ENCODE data around the gene CHD3.

The CHD3 gene

GRCh38 chr17:7867881-7868329, 20.7 kb upstream of the CHD3 start:
- no peaks in the 10 kb centered on the region for H3K36me3 ChIP-seq (ENCODE audit: control insufficient read depth in 2 of 2, insufficient read depth in 2 of 2, low read length in 2 of 2)
- H3K9me3 ChIP-seq (ENCODE audit: control insufficient read depth in 2 of 2, low read length in 2 of 2) = no peaks in the 10 kb centered on the region
- H3K9ac ChIP-seq (ENCODE audit: low read depth in 1 of 2, low read length in 2 of 2) = peak overlapping the region in 1 of 2 donors; percentile 5
- peaks cover 5 to 6% of the 10 kb centered on the region in 2 donors for H3K4me1 ChIP-seq (ENCODE audit: control insufficient read depth in 2 of 2, insufficient read depth in 2 of 2, low read length in 2 of 2)
- H3K27ac ChIP-seq (ENCODE audit: low read depth in 2 of 2, low read length in 2 of 2) = peak overlapping the region in 1 of 2 donors; percentile 43
- H3K27me3 ChIP-seq (ENCODE audit: control insufficient read depth in 2 of 2, insufficient read depth in 2 of 2, low read length in 2 of 2) = no peaks in the 10 kb centered on the region
- no peak overlapping the region for H3K4me3 ChIP-seq (ENCODE audit: low read length in 2 of 2)

- no peaks in the 10 kb centered on the region for H3K36me3 ChIP-seq (ENCODE audit: control insufficient read depth in 2 of 2, insufficient read depth in 2 of 2, low read length in 2 of 2)
- H3K9ac ChIP-seq (ENCODE audit: low read depth in 1 of 2, low read length in 2 of 2) = no peak overlapping the region
- no peak overlapping the region for H3K4me3 ChIP-seq (ENCODE audit: low read length in 2 of 2)
- no peaks in the 10 kb centered on the region for H3K27me3 ChIP-seq (ENCODE audit: control insufficient read depth in 2 of 2, insufficient read depth in 2 of 2, low read length in 2 of 2)
- no peak overlapping the region for H3K27ac ChIP-seq (ENCODE audit: low read depth in 2 of 2, low read length in 2 of 2)
- peaks cover 0 to 2% of the 10 kb centered on the region in 2 donors for H3K4me1 ChIP-seq (ENCODE audit: control insufficient read depth in 2 of 2, insufficient read depth in 2 of 2, low read length in 2 of 2)
- no peaks in the 10 kb centered on the region for H3K9me3 ChIP-seq (ENCODE audit: control insufficient read depth in 2 of 2, low read length in 2 of 2)
These were observed 15.5 kb upstream of the CHD3 start for GRCh38 chr17:7873051-7873450.

GRCh38 chr17:7875804-7876370, 12.7 kb upstream of the CHD3 start:
- no peaks in the 10 kb centered on the region for H3K27me3 ChIP-seq (ENCODE audit: control insufficient read depth in 2 of 2, insufficient read depth in 2 of 2, low read length in 2 of 2)
- H3K4me3 ChIP-seq (ENCODE audit: low read length in 2 of 2) = no peak overlapping the region
- peaks cover 0 to 9% of the 10 kb centered on the region in 2 donors for H3K4me1 ChIP-seq (ENCODE audit: control insufficient read depth in 2 of 2, insufficient read depth in 2 of 2, low read length in 2 of 2)
- no peak overlapping the region for H3K27ac ChIP-seq (ENCODE audit: low read depth in 2 of 2, low read length in 2 of 2)
- peaks cover 2 to 7% of the 10 kb centered on the region in 2 donors for H3K36me3 ChIP-seq (ENCODE audit: control insufficient read depth in 2 of 2, insufficient read depth in 2 of 2, low read length in 2 of 2)
- H3K9me3 ChIP-seq (ENCODE audit: control insufficient read depth in 2 of 2, low read length in 2 of 2) = no peaks in the 10 kb centered on the region
- no peak overlapping the region for H3K9ac ChIP-seq (ENCODE audit: low read depth in 1 of 2, low read length in 2 of 2)

GRCh38 chr17:7878234-7878633, 10.4 kb upstream of the CHD3 start:
- H3K36me3 ChIP-seq (ENCODE audit: control insufficient read depth in 2 of 2, insufficient read depth in 2 of 2, low read length in 2 of 2) = peaks cover 2 to 14% of the 10 kb centered on the region in 2 donors

GRCh38 chr17:7880076-7880868, 8.3 kb upstream of the CHD3 start:
- Histone ChIP-seq H3K36me3 (ENCODE audit: control insufficient read depth in 2 of 2, insufficient read depth in 2 of 2, low read length in 2 of 2) (peaks cover 2 to 14% of the 10 kb centered on the region in 2 donors), H3K9ac (ENCODE audit: low read depth in 1 of 2, low read length in 2 of 2) (peak overlapping the region in 1 of 2 donors; percentile 19), H3K27ac (ENCODE audit: low read depth in 2 of 2, low read length in 2 of 2) (no peak overlapping the region), H3K4me3 (ENCODE audit: low read length in 2 of 2) (no peak overlapping the region), H3K27me3 (ENCODE audit: control insufficient read depth in 2 of 2, insufficient read depth in 2 of 2, low read length in 2 of 2) (no peaks in the 10 kb centered on the region), H3K9me3 (ENCODE audit: control insufficient read depth in 2 of 2, low read length in 2 of 2) (no peaks in the 10 kb centered on the region), H3K4me1 (ENCODE audit: control insufficient read depth in 2 of 2, insufficient read depth in 2 of 2, low read length in 2 of 2) (peaks cover 10 to 24% of the 10 kb centered on the region in 2 donors)

More at GRCh38 chr17:7878234-7878633, 10.4 kb upstream of the CHD3 start:
- Histone ChIP-seq H3K27me3 (ENCODE audit: control insufficient read depth in 2 of 2, insufficient read depth in 2 of 2, low read length in 2 of 2) (no peaks in the 10 kb centered on the region), H3K4me1 (ENCODE audit: control insufficient read depth in 2 of 2, insufficient read depth in 2 of 2, low read length in 2 of 2) (peaks cover 5 to 21% of the 10 kb centered on the region in 2 donors), H3K4me3 (ENCODE audit: low read length in 2 of 2) (no peak overlapping the region), H3K9ac (ENCODE audit: low read depth in 1 of 2, low read length in 2 of 2) (no peak overlapping the region), H3K27ac (ENCODE audit: low read depth in 2 of 2, low read length in 2 of 2) (no peak overlapping the region), H3K9me3 (ENCODE audit: control insufficient read depth in 2 of 2, low read length in 2 of 2) (no peaks in the 10 kb centered on the region)

GRCh38 chr17:7881276-7882054, 7.1 kb upstream of the CHD3 start:
- peak overlapping the region in 1 of 2 donors; percentile 6 for H3K27ac ChIP-seq (ENCODE audit: low read depth in 2 of 2, low read length in 2 of 2)
- no peak overlapping the region for H3K4me3 ChIP-seq (ENCODE audit: low read length in 2 of 2)
- H3K9ac ChIP-seq (ENCODE audit: low read depth in 1 of 2, low read length in 2 of 2) = peak overlapping the region in 1 of 2 donors; percentile 19
- H3K4me1 ChIP-seq (ENCODE audit: control insufficient read depth in 2 of 2, insufficient read depth in 2 of 2, low read length in 2 of 2) = peaks cover 16 to 33% of the 10 kb centered on the region in 2 donors
- no peaks in the 10 kb centered on the region for H3K9me3 ChIP-seq (ENCODE audit: control insufficient read depth in 2 of 2, low read length in 2 of 2)
- peaks cover 2 to 14% of the 10 kb centered on the region in 2 donors for H3K36me3 ChIP-seq (ENCODE audit: control insufficient read depth in 2 of 2, insufficient read depth in 2 of 2, low read length in 2 of 2)
- no peaks in the 10 kb centered on the region for H3K27me3 ChIP-seq (ENCODE audit: control insufficient read depth in 2 of 2, insufficient read depth in 2 of 2, low read length in 2 of 2)

- Histone ChIP-seq H3K4me1 (ENCODE audit: control insufficient read depth in 2 of 2, insufficient read depth in 2 of 2, low read length in 2 of 2) (peaks cover 20 to 39% of the 10 kb centered on the region in 2 donors), H3K4me3 (ENCODE audit: low read length in 2 of 2) (no peak overlapping the region), H3K9me3 (ENCODE audit: control insufficient read depth in 2 of 2, low read length in 2 of 2) (no peaks in the 10 kb centered on the region), H3K36me3 (ENCODE audit: control insufficient read depth in 2 of 2, insufficient read depth in 2 of 2, low read length in 2 of 2) (peaks cover 2 to 14% of the 10 kb centered on the region in 2 donors), H3K27ac (ENCODE audit: low read depth in 2 of 2, low read length in 2 of 2) (peak overlapping the region in 1 of 2 donors; percentile 1), H3K9ac (ENCODE audit: low read depth in 1 of 2, low read length in 2 of 2) (no peak overlapping the region), H3K27me3 (ENCODE audit: control insufficient read depth in 2 of 2, insufficient read depth in 2 of 2, low read length in 2 of 2) (no peaks in the 10 kb centered on the region)
These were observed 6.5 kb upstream of the CHD3 start for GRCh38 chr17:7882068-7882467.

GRCh38 chr17:7882629-7883028, 6.0 kb upstream of the CHD3 start:
- no peaks in the 10 kb centered on the region for H3K9me3 ChIP-seq (ENCODE audit: control insufficient read depth in 2 of 2, low read length in 2 of 2)
- H3K9ac ChIP-seq (ENCODE audit: low read depth in 1 of 2, low read length in 2 of 2) = no peak overlapping the region
- H3K27me3 ChIP-seq (ENCODE audit: control insufficient read depth in 2 of 2, insufficient read depth in 2 of 2, low read length in 2 of 2) = no peaks in the 10 kb centered on the region
- peaks cover 24 to 43% of the 10 kb centered on the region in 2 donors for H3K4me1 ChIP-seq (ENCODE audit: control insufficient read depth in 2 of 2, insufficient read depth in 2 of 2, low read length in 2 of 2)
- peak overlapping the region in 1 of 2 donors; percentile 32 for H3K27ac ChIP-seq (ENCODE audit: low read depth in 2 of 2, low read length in 2 of 2)
- H3K36me3 ChIP-seq (ENCODE audit: control insufficient read depth in 2 of 2, insufficient read depth in 2 of 2, low read length in 2 of 2) = peaks cover 2 to 14% of the 10 kb centered on the region in 2 donors
- no peak overlapping the region for H3K4me3 ChIP-seq (ENCODE audit: low read length in 2 of 2)

- Histone ChIP-seq H3K27me3 (ENCODE audit: control insufficient read depth in 2 of 2, insufficient read depth in 2 of 2, low read length in 2 of 2) (no peaks in the 10 kb centered on the region), H3K36me3 (ENCODE audit: control insufficient read depth in 2 of 2, insufficient read depth in 2 of 2, low read length in 2 of 2) (peaks cover 2 to 14% of the 10 kb centered on the region in 2 donors), H3K9me3 (ENCODE audit: control insufficient read depth in 2 of 2, low read length in 2 of 2) (no peaks in the 10 kb centered on the region), H3K9ac (ENCODE audit: low read depth in 1 of 2, low read length in 2 of 2) (peak overlapping the region in 1 of 2 donors; percentile 38), H3K4me3 (ENCODE audit: low read length in 2 of 2) (peak overlapping the region in 1 of 2 donors; percentile 3), H3K4me1 (ENCODE audit: control insufficient read depth in 2 of 2, insufficient read depth in 2 of 2, low read length in 2 of 2) (peaks cover 36 to 56% of the 10 kb centered on the region in 2 donors), H3K27ac (ENCODE audit: low read depth in 2 of 2, low read length in 2 of 2) (no peak overlapping the region)
These were observed 4.7 kb upstream of the CHD3 start for GRCh38 chr17:7883781-7884386.

Data from mucosa of rectum (tissue), 2 donors.